Activated T-cell treated with anti-CD3 and anti-CD28 coated beads, Interleukin-2, amount 50 U/mL, for 48 hours (primary cell): Measurements from ENCODE around the gene PPP2R1B.

Experiments used
- DNase-seq, 2 experiments: peaks; one replicate each; pipeline ENCODE4 v3.0.0-alpha.2; 2020

PPP2R1B gene

DNA sequence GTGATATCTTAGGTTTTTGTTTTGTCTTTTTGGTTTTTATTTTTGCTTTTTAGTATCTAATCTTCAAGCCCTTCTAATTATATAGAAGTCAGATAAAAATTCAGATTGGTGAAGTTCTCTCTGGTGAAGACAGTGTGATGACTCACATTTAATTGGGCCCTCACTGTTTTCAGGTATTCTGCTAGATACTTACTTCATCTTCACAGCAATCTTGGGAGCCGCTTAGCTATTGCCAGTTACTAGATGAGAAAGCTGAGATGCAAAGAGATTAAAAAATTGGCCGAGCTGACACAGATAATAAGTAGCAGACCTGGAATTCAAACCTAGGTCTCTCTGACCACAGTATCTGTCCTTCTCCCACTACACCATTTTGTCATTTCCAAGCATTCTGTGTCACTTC lies 75.0 kb downstream of the PPP2R1B start:
- no peak for DNase-seq

DNA sequence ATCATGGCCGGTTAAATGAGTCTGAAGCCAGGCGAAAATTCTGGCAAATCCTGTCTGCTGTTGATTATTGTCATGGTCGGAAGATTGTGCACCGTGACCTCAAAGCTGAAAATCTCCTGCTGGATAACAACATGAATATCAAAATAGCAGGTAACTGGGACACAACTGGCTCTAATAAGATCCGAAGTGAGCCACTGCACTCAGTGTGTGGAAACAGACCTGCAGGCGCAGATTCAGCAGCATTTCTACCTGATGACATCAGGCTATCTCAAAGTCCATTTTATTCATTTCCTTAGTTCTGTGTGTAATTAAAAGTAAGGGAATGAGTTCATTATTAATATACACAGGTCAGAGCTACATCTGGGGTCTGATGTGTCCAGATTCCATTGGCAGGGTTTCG lies 78.2 kb downstream of the PPP2R1B start:
- DNase-seq, result no peak

DNA sequence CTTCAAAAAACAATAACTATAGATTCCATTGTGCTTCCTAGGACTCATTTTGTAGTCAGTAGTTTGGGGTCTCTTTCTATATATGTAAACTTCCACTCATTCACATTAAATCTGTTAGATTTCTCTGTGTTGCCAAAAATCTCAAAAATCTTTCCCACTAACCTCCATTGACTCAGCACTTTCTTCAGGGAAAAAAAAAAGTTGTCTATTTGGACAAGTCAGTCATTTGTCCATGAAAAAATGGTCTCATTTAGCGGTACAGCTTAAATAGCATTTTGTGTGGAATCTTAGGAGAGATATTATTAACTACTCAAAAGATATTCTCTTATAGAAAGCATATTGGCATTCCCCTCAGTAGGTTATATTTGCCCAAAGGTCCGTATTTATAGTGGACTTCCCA lies 81.9 kb downstream of the PPP2R1B start:
- DNase-seq, result no peak

DNA sequence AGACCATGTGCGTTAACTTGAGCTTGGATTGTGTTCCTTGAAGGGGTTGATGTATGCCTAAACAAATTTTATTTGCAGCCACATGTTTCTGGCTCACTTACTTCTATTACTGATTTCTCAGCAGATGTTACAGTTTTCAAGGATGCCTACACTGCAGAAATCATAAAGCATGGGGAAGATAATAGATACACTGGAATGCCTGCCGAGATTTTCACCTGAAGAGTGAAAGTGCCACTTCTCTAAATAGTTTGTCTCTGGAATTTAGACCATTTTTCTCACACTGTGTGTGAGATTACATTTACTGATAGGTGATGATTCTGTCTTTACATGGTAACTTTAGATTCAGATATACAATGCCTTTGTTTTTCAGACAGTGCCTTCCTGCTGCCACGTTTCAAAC lies 82.4 kb downstream of the PPP2R1B start:
- no peak for DNase-seq

DNA sequence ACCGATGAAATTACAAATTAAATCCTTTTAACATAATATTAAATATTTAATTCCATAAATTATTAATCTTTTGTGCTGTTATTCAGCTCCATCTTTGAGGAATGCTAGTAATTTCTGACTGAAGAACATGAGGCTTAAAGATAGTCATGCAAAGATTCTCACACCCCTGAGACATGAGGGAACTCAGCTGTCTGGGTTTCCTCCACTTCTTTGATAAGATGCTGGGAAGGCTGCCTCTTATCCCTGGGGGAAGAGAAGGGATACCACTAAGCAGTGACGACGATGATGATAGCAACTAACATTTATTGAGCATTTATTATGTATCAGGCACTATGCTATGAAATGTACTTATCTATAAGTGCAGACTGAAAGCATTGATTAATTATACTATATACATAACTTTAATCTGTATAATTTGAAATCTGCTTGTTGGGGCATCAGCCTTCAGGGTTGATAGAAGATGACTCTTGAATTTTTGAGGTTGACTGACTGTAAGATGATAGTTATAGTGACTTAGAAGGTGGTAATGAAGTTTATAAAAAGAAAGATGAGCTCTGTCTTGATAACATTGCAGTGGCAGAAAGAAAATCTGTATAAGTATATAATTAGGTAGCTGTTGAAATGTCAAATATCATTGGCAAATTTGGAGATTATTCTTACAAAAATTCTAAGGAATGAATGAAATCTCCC lies 85.6 kb downstream of the PPP2R1B start:
- DNase-seq, result no peak
